HG03196 (cell line): ENCODE data around the gene ZNHIT2.

ENCODE experiments used
- ATAC-seq: cut with Tn5 transposase; IDR thresholded peaks from one replicate; pipeline ENCODE4 v1.9.1; 2021; ENCODE audit not compliant: unreplicated experiment

ZNHIT2 gene

GRCh38 chr11:65078786-65079342 lies 38.6 kb downstream of the ZNHIT2 start:
- ATAC-seq = no peak

- ATAC-seq = no peak
These were observed 39.4 kb downstream of the ZNHIT2 start for GRCh38 chr11:65078151-65078550.

GRCh38 chr11:65077451-65077850 lies 40.0 kb downstream of the ZNHIT2 start:
- ATAC-seq = no peak

DNA sequence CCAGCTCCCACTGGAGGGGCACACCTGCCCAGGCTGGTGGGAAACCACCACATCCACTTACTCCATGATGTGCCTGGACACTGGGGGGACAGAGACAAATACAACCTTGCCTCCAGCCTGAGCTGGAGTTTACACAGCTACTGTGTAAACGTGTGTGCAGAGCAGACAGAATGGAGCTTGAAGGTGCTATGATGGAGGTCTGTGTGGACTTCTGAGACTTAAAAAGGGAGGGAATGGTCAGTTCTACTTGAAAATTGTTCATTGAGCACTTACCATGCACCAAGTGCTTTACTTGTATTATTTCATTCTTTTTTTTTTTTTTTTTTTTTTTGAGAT lies 44.9 kb downstream of the ZNHIT2 start:
- ATAC-seq = no peak

DNA sequence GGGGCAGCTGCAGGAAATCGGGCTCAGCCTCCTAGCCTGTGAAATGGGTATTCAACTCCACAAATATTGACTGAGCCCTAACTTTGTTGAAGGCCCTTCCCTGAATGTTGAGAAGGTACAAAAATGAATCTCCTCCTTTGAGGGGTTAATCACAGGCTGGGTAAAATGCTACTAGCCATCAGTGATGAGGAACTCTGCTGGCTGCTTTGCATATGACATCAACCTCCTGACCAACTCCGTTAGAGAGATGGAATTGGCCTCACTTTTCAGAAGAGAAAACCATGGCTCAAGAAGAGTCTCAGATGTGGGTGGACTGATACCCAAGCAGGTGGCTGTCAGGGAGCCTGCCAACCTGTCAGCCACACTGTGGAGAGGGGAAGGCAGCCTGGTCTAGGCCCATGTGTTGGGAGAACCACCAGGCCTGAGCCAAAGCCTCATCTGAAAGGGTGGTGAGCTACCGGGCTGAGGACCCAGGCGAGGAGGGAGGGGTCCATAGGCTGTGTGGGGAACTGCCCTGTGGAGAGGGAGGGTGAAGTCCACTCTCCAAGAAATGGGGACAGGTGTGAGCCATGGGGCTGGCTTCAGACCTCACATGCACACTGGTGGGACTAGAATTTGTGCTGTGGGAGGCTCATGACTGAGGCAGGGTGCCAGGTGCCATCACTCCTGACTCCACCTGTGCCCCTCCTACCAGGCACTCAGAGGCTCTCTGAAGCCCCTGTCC lies 45.4 kb downstream of the ZNHIT2 start:
- ATAC-seq = no peak

DNA sequence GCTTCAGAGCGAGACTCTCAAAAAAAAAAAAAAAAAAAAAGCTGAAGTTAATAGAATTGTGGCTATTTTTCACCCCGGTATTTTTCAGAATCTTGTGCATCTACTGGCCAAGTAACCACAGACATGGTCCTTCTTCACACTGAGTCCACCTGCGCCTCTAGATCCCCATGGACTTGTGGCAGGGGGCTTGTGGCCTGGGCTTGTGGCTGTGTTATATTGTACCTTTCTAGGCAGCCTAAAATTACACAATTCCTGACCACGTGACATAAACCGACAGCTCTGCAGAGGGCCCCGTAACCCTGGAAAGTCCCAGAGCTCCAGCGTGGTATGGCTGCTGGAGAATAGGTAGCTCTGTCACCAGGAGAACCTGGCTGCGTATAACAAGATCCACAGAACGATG lies 48.3 kb downstream of the ZNHIT2 start:
- no peak for ATAC-seq

- no peak for ATAC-seq
These were observed 50.1 kb downstream of the ZNHIT2 start for GRCh38 chr11:65067446-65067845.

GRCh38 chr11:65066805-65067291 lies 50.7 kb downstream of the ZNHIT2 start:
- ATAC-seq = no peak
